Measurements from ENCODE around the gene NUDT4B. TPM values are rescaled to one million over a fixed set of nuclear protein-coding genes. Genes with fewer than 3 reads are reported as not detected.
"Not testable (repeated sequence)": the region's sequence is repeated elsewhere in the genome, so short reads cannot be mapped to it uniquely, and the experiment has no call there.

Gene NUDT4B
- total RNA-seq (10 to 100 TPM in 2 of 4 donors, 1 to 10 TPM in 2; 3.0 to 16.3 (median 10.7) TPM), polyA plus RNA-seq (10 to 100 TPM in 1 of 3 donors, 1 to 10 TPM in 1, not detected in 1; 6.1 to 16.0 TPM)

DNA sequence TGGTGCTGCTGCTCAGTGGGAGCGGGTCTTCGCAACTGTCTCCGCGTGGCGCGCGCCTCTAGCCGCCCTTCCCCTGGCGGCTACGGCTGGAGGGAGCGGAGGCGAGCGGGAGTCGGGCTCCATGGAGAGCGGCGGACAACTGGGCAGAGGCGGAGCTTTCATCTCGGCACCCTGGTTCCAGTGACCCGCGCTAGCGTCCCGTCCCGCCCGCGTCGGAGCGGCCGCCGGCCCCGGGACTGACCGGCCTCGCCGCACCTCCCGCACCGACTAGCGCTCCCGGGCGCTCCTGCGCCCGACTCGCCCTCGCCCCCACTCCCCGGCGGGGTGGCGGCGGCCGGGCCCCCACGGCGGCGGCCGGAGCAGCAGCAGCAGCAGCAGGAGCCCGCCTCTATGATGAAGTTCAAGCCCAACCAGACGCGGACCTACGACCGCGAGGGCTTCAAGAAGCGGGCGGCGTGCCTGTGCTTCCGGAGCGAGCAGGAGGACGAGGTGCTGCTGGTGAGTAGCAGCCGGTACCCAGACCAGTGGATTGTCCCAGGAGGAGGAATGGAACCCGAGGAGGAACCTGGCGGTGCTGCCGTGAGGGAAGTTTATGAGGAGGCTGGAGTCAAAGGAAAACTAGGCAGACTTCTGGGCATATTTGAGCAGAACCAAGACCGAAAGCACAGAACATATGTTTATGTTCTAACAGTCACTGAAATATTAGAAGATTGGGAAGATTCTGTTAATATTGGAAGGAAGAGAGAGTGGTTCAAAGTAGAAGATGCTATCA lies at the start of gene NUDT4B:
Gene NUDT4B (plus strand): TSS at position 212 of the 772 bp plus-strand sequence. CDS start 179 bp downstream, at position 391.
- DNase-seq; H3K9me3 ChIP-seq; H3K27ac ChIP-seq; H3K36me3 ChIP-seq; H3K4me3 ChIP-seq; intact Hi-C loops (cut with DNase I); H3K4me1 ChIP-seq; H3K27me3 ChIP-seq: not testable (repeated sequence)
- whole genome bisulfite sequencing, 2 donors, result no CpG with 5 or more reads among the region's 68 CpGs

DNA sequence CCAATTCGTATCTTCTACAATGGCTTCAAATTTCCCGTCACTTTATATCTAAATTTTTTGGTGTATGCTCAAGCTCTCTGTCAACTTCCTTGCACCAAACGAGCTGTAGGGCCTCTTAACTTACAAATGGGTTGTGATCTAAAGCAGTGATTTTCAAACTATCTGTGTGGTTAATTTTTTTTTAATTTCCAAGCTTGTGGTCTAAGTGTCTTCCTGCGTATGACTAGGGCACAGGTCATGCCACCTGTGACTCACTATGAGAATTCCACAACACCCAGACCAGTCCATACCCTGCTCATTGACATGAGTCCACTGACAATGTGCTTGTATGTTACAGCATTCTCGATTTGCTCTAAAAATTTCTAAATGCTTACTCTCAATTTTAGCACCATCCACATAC lies 49.2 kb upstream of the NUDT4B start:
- WGBS, 2 donors, result no CpG with 5 or more reads among the region's 5 CpGs
- H3K27me3 ChIP-seq; H3K4me3 ChIP-seq; H3K27ac ChIP-seq; DNase-seq; H3K36me3 ChIP-seq; H3K4me1 ChIP-seq; H3K9me3 ChIP-seq; intact Hi-C loops (cut with DNase I): not testable (repeated sequence)

DNA sequence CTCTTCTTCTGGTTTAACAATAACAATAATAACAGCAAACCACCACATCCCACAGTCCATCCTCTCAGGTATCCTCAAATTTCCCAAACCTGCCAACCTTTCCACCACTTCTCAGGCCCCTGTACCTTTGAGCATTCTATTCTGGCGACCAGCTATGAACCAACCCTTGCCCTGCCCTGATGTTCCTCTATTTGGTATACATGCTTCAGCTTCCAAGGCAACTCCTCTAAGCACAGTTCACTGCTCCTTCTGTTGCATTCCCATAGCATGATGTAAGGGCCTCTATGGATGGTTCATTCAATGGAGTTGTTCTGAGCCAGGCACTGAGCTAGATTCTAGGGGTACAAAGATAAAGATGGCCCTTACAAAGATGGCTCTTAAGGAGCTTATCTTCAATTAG lies 46.3 kb upstream of the NUDT4B start:
- no CpG with 5 or more reads among the region's 1 CpG for WGBS, 2 donors
- H3K9me3 ChIP-seq; DNase-seq; H3K4me3 ChIP-seq; intact Hi-C loops (cut with DNase I); H3K4me1 ChIP-seq; H3K27ac ChIP-seq; H3K36me3 ChIP-seq; H3K27me3 ChIP-seq: not testable (repeated sequence)

DNA sequence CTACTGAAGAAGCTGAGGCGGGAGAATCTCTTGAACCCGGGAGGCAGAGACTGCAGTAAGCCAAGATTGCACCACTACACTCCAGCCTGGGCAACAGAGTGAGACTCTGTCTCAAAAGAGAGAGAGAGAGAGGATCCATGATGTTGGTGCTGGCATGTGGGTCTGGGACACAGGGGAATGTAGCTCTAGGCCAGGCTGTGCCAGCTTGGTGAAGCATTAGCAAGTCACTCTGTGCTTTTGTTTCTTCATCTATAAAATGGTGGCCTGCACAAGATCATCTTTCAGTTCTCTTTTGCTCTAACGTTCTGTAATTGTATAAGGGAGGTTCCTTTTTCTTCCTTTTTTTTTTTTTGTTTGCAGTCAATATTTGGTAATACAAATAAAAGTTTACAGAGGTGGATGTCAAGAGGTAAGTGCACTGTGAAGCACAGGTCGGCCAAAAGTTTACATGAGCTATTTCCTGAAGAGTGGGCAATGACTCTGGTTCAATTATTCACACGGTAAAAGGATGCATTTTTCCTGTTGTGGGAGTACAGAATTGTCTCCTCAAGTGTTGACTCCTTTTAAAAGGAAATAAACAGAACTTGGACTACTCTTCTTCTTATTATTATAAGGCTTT lies 44.5 kb upstream of the NUDT4B start:
- DNase-seq; H3K9me3 ChIP-seq; H3K36me3 ChIP-seq; H3K27ac ChIP-seq; H3K4me1 ChIP-seq; intact Hi-C loops (cut with DNase I); H3K4me3 ChIP-seq; H3K27me3 ChIP-seq: not testable (repeated sequence)
- 0% methylated on average over 1 of the region's 5 CpGs; no CpG with 5 or more reads in 1 of the 2 donors for WGBS, 2 donors

DNA sequence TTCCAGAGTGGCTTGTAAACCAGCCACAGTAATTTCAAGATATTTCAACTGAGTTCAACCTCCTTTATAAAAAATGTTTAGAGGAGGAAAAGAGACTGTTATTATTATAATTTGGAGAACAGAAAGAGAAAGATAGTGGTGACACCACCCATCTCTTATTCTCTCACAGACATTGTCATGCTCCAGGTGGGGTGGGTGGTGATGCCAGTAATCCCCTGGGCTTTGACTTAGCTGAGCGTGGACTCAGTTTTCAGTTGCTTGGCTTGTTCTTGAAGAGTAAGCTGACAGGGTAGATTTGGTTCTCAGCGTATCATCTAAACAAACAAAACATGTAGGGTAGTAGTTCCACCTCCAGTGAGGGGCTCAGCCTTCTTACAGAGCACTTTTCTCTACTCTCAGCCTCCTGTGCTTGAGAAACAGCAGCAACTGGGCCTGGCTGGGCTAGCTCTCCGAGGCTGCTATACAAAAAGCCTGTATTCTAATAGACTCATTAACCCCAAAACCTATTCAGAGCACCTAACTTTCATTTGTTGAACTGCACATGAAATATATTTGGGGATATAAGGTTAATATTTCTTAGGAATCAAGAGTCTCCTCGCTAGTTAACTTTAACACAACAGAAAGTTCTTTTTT lies 43.1 kb upstream of the NUDT4B start:
- H3K4me1 ChIP-seq; H3K27ac ChIP-seq; H3K27me3 ChIP-seq; DNase-seq; H3K4me3 ChIP-seq; H3K36me3 ChIP-seq; intact Hi-C loops (cut with DNase I); H3K9me3 ChIP-seq: not testable (repeated sequence)
- 60 to 96% methylated on average over 1 of the region's 4 CpGs for WGBS, 2 donors

DNA sequence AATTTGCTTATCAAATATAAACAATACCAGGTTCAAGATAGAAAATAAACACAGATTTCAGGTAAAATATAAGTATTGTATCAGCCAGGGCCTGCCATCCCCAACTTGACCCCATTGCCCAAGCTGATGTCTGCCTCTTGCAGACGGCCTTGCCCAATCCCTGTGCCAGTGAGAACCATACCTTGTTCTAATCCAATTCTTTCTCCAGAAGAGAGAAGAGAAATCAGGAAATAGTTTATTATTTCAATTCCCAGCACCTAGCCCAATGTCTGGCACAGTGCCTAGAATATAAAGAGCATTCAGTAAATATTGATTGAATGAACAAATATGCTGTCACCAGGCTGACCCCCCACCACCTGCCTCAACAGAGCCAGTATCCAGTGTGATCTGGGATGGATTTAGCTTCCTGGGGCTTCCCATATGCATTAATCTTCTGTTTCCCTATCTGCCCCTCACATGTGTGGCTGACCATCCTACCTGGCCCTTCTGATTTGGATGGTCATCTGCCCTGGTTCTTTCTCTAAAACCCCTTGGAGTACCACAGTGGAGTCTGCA lies 39.7 kb upstream of the NUDT4B start:
- DNase-seq; H3K36me3 ChIP-seq; H3K27me3 ChIP-seq; H3K4me3 ChIP-seq; H3K4me1 ChIP-seq; H3K27ac ChIP-seq; intact Hi-C loops (cut with DNase I); H3K9me3 ChIP-seq: not testable (repeated sequence)
- WGBS, 2 donors, result no CpG with 5 or more reads among the region's 1 CpG

DNA sequence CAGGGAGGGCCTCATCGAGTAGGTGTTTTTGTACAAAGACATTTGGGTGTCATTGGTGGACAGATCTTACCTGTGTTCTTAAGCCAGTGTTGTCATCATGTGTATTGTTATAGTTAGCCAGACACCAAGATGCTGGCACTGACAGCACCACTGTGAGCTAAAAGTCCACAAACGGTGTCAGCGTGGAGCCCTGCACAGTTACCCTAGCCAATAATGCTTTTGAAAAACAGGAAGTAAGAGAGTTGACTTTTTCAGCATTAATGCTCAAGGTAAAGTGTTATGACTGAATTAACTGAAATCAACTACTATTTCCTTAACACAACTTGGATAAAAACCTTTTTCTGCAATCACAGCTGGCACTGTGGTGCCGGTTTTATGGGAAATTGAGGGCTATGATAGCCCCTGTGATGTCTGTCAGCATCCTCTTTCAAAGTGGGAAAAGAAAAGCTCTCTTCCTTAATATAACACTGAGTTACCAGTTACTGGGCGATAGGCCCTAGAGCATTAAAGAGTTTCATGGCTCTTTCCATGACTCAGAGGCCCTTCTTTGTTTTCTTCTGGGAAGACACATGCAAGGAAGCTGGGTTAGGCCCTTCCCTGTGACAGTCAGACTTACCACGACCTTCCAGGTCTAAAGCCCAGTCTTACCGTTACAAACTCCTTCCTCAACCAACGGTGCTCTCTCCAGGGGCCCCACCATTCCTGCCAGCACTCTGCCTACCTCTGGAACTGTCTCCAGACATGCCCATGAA lies 37.6 kb upstream of the NUDT4B start:
- H3K27me3 ChIP-seq; intact Hi-C loops (cut with DNase I); H3K27ac ChIP-seq; H3K9me3 ChIP-seq; H3K4me1 ChIP-seq; H3K36me3 ChIP-seq; DNase-seq; H3K4me3 ChIP-seq: not testable (repeated sequence)
- WGBS, 2 donors, result no CpG with 5 or more reads among the region's 8 CpGs

DNA sequence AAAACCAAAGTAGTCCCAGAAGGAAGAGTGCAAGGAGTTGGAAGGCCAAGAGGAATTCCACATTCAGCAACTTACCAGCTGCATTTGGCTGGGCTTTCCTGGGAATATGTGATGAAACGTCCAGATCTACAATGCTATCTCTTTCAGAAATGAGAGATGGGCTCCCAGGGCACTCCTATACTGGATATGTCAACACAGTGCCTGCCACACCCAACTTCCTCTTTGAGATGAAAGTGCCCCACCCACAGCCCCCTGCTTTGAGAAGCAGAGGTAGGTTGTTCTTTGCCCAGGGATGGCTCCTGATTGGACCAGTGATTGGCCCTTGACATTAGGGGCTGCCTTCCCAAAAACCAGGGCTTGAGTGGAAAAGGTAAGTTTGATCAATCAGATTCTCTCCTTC lies 36.2 kb upstream of the NUDT4B start:
- H3K4me3 ChIP-seq; H3K9me3 ChIP-seq; H3K27ac ChIP-seq; H3K4me1 ChIP-seq; DNase-seq; H3K27me3 ChIP-seq; intact Hi-C loops (cut with DNase I); H3K36me3 ChIP-seq: not testable (repeated sequence)
- 17 to 42% methylated on average over 1 of the region's 1 CpG for WGBS, 2 donors

DNA sequence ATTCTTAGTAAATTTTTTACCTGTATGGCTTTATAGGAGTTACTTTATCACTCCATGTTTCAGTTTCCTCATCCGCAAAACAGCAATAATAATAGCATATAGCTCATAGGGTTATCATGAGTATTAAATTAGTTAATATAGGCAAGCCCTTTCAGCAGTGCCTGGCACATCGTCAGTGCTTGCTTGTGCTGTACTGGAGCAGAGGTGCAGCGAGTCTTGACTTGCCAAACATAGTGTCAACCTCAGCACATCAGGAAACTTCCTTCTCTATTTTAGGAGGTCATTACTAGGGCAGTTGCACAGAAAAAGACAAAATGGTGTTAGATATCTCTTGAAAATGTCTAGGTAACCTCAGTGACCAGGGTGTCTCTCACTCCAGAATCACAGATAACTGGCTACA lies 33.1 kb upstream of the NUDT4B start:
- intact Hi-C loops (cut with DNase I); H3K9me3 ChIP-seq; H3K27me3 ChIP-seq; H3K36me3 ChIP-seq; H3K4me1 ChIP-seq; H3K4me3 ChIP-seq; H3K27ac ChIP-seq; DNase-seq: not testable (repeated sequence)
- WGBS, 2 donors, result no CpG with 5 or more reads among the region's 3 CpGs

DNA sequence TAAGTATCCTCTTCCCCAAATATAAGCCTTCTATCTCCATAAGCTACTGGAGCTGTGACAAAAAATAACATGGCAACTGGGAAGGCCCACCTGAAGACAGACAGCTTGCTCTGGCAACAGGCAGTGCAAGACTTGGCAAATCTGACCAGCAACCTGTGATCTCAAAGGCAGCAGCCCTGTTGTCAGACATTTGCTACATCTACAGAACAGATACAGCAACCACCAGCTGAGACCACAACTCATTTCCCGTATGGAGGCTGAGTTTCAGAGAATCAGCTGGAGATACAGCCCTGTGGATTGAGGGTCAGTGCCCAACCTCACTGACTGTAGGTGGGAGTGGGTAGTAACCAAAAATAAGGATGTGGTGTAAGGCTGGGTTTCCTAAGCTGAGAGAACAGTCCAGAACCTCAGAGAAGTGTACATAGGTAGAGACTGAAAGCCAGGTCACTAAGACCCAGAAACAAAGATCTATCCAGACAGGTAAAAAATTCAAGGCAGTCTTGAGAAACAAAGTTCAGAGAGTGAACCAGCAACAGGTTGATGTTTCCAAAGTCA lies 31.5 kb upstream of the NUDT4B start:
- WGBS, 2 donors, result no CpG with 5 or more reads among the region's 1 CpG
- H3K9me3 ChIP-seq; H3K4me1 ChIP-seq; intact Hi-C loops (cut with DNase I); H3K27ac ChIP-seq; DNase-seq; H3K27me3 ChIP-seq; H3K4me3 ChIP-seq; H3K36me3 ChIP-seq: not testable (repeated sequence)

DNA sequence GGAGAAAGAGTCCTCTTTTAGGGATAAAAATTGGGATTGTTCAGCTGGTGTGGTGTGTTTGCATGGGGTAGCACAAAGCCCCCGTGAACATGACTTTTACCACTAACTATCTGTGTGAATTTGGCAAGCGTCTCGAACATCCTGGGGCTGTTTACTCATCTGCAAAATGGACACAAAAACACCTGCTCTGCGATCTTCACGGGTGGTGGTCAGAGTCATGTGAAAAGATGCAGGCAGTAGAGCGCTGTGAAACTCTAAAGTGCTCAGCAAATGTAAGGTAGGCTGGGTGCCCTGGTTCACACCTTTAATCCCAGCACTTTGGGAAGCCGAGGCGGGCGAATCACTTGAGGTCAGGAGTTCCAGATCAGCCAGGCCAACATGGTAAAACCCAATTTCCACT lies 27.7 kb upstream of the NUDT4B start:
- H3K9me3 ChIP-seq; DNase-seq; H3K36me3 ChIP-seq; H3K4me3 ChIP-seq; H3K27ac ChIP-seq; H3K27me3 ChIP-seq; intact Hi-C loops (cut with DNase I); H3K4me1 ChIP-seq: not testable (repeated sequence)
- WGBS, 2 donors, result no CpG with 5 or more reads among the region's 9 CpGs

DNA sequence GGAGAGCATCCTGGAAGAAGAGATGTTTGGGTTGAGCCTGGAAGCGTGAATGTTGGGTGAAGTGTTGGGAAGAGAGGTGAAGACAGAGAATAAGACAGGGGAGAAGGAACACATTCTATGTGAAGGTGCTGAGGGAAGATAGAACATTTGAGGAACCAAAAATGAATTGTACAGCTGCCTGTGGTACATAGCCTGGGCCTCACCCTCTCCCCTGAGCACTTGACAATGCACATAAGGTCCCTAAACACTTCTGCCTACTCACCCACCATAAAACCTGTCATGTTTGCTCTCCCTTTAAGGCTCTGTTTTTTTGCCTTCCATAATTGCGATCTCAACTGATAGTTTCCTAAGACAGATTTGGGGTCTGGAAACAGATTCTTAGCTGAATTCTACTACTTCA lies 25.8 kb upstream of the NUDT4B start:
- H3K4me3 ChIP-seq; H3K4me1 ChIP-seq; DNase-seq; H3K27me3 ChIP-seq; H3K36me3 ChIP-seq; H3K27ac ChIP-seq; intact Hi-C loops (cut with DNase I); H3K9me3 ChIP-seq: not testable (repeated sequence)
- WGBS, 2 donors, result no CpG with 5 or more reads among the region's 2 CpGs
